Gastroesophageal sphincter (tissue), 3 donors: ENCODE data around the gene SMIM43.

Experiments used
- CTCF ChIP-seq, 4 experiments: fragments of 200-600 bp in 2 of 4; fragments of 450-650 bp in 2 of 4; sonication (generic) in 1 of 4; IDR thresholded peaks; one replicate each; pipeline ENCODE4 v1.5.1; 2017 to 2019; ENCODE audit warnings: antibody characterized with exemption in 4 of 4, mild to moderate bottlenecking in 2 of 4, moderate library complexity in 2 of 4
- POLR2A ChIP-seq, 2 donors: fragments of 450-650 bp; IDR thresholded peaks; one replicate each; pipeline ENCODE4 v1.6.1; 2017; ENCODE audit warnings: antibody characterized with exemption in 2 of 2, mild to moderate bottlenecking in 2 of 2, moderate library complexity in 1 of 2

GRCh38 chr4:121776610-121777401, 11.8 kb upstream of the SMIM43 start:
- no peak for TF ChIP-seq CTCF (IDR thresholded peaks at IDR 0.05)
- no peak for TF ChIP-seq POLR2A (IDR thresholded peaks at IDR 0.05)
